Measurements from ENCODE around the gene SSR2. TPM values are rescaled to one million over a fixed set of nuclear protein-coding genes. Genes with fewer than 3 reads are reported as not detected.
"Not testable (repeated sequence)": the region's sequence is repeated elsewhere in the genome, so short reads cannot be mapped to it uniquely, and the experiment has no call there.

SSR2 gene
- total RNA-seq, 2 experiments from 2014 or later: 262 to 268 TPM

DNA sequence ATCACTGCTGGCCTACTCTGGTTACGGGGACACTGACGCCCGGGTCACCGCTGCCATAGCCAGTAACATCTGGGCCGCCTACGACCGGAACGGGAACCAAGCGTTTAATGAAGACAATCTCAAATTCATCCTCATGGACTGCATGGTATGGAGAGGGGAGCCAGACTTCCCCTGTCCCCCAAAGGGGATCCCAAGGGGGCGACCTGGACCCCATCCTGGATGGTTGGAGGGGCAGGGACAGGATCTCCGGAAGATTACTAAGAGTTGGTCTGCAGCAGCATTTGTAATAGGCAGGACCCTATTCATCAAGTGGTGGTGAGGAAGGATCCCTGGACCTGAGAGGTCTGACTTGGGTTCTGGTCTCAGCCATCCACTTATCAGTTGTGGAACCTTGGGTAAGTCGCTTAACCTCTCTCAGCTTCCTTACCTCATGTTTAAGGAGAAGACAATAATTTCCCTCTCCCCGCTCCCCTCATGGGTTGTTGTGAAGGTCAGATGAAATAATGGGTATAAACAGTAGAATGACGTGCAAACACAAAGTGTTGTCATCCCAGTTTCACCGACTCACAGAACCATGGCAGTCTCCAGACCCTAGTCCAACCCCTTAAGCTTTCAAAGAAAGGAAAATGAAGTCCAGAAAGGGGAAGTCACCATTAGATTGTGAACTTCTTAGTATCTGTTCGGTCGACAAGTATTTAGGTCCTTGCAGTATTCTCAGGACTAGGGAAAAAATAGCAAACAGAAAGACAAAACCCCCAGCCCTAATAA is 34.7 kb upstream of the SSR2 start:
- POLR2A ChIA-PET: no interaction called here
- CTCF ChIA-PET: interaction anchor here (1.2 kb wide), 1 partner anchor 11 kb away, joined by 5 read pairs; no protein-coding TSS in a partner anchor

GRCh38 chr1:156054500-156055280 is 33.9 kb upstream of the SSR2 start, which contains the start of gene LAMTOR2:
Gene LAMTOR2 (plus strand): TSS chr1:156054782. CDS start chr1:156054890, 108 bp downstream.
- POLR2A ChIA-PET: interaction anchor here (1.0 to 1.4 kb wide), 2 partner anchors 10 to 77 kb away, joined by 3 to 4 read pairs; no protein-coding TSS in a partner anchor
- CTCF ChIA-PET: interaction anchor here (1.2 to 1.9 kb wide), 2 partner anchors 12 to 34 kb away, joined by 5 to 10 read pairs; partner anchors contain the start of gene SSR2
- Mint-ChIP-seq H3K9me3 (no peaks in the 10 kb centered on the region), H3K27ac (peak within 1 kb of the TSS; percentile 82), H3K36me3 (ENCODE audit: low read depth) (peaks cover 22% of the 10 kb centered on the region), H3K4me3 (peak within 1 kb of the TSS; percentile 91), H3K4me1 (peaks cover 33% of the 10 kb centered on the region), H3K27me3 (no peaks in the 10 kb centered on the region)
- peak; percentile 97 for DNase-seq

More for the DNA sequence above, 34.7 kb upstream of the SSR2 start:
- H3K9me3 Mint-ChIP-seq: no peaks in the 10 kb centered on the region
- H3K4me3 Mint-ChIP-seq: peak overlapping the region; percentile 82
- peaks cover 18% of the 10 kb centered on the region for H3K36me3 Mint-ChIP-seq (ENCODE audit: low read depth)
- no peak for DNase-seq
- peak overlapping the region; percentile 82 for H3K27ac Mint-ChIP-seq
- peaks cover 33% of the 10 kb centered on the region for H3K4me1 Mint-ChIP-seq
- no peaks in the 10 kb centered on the region for H3K27me3 Mint-ChIP-seq

GRCh38 chr1:156053768-156054499 is 33.2 kb upstream of the SSR2 start, which contains the start of gene UBQLN4:
Gene UBQLN4 (minus strand): TSS chr1:156053798. CDS start chr1:156053701, 97 bp downstream.
- H3K27me3 Mint-ChIP-seq: no peaks in the 10 kb centered on the region
- H3K9me3 Mint-ChIP-seq: no peaks in the 10 kb centered on the region
- DNase-seq: peak; percentile 88
- peak within 1 kb of the TSS; percentile 91 for H3K4me3 Mint-ChIP-seq
- H3K36me3 Mint-ChIP-seq (ENCODE audit: low read depth): peaks cover 22% of the 10 kb centered on the region
- POLR2A ChIA-PET: interaction anchor here (1.0 to 1.7 kb wide), 4 partner anchors 9 to 76 kb away, joined by 3 to 6 read pairs (median 4); no protein-coding TSS in a partner anchor
- H3K27ac Mint-ChIP-seq: peak within 1 kb of the TSS; percentile 82
- CTCF ChIA-PET: interaction anchor here (0.6 to 1.9 kb wide), 6 partner anchors 12 to 244 kb away, joined by 3 to 10 read pairs (median 3); partner anchors contain the start of gene SSR2
- peaks cover 33% of the 10 kb centered on the region for H3K4me1 Mint-ChIP-seq

- ChIA-PET CTCF (interaction anchor here (0.6 to 1.9 kb wide), 9 partner anchors 8 to 243 kb away, joined by 3 to 10 read pairs (median 3); partner anchors contain the start of gene SSR2), POLR2A (interaction anchor here (0.6 to 1.7 kb wide), 6 partner anchors 8 to 119 kb away, joined by 3 to 6 read pairs (median 4); partner anchors contain the start of gene KHDC4)
- Mint-ChIP-seq H3K27me3 (no peaks in the 10 kb centered on the region), H3K4me1 (peaks cover 33% of the 10 kb centered on the region), H3K36me3 (ENCODE audit: low read depth) (peaks cover 23% of the 10 kb centered on the region), H3K27ac (peak overlapping the region; percentile 80), H3K4me3 (peak overlapping the region; percentile 91), H3K9me3 (no peaks in the 10 kb centered on the region)
- DNase-seq: peak; percentile 69
Observed at GRCh38 chr1:156052862-156053767, 32.4 kb upstream of the SSR2 start.

DNA sequence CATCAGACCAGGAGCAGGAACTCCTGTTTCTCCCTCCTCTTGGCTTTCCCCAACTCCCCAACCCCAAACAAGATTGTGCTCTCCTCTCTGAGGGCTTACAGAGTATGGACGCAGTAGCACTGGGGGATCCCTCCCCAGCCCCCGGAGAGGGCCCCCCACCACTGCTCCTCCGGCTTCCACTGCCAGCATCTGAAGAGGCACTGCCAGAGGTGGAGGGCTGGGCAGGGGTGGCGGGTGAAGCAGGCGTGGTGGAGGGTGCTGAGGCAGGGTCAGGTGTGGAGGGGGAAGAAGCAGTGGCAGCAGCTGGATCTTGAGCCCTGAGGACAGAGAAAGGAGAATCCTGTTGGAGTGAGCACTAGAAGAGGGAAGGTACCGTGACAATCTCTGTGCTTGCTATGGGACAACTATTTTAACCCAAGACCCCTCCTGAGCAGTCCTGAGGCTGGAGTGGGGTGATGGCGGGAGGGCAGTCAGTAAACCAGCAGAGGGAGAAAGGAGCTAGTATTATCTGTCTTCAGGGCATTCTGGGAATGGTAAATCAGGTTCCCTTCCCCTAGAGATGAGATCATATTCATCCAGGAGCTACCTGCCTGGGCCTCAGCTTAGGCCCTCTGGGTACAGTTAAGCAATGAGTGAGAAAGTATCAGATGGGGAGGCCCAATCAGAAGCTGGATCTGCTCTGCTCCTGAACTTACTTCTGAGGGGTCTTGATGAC is 30.4 kb upstream of the SSR2 start:
- Mint-ChIP-seq H3K9me3 (no peaks in the 10 kb centered on the region), H3K4me3 (no peak overlapping the region), H3K36me3 (ENCODE audit: low read depth) (peaks cover 16% of the 10 kb centered on the region), H3K27me3 (no peaks in the 10 kb centered on the region), H3K27ac (no peak overlapping the region), H3K4me1 (peaks cover 24% of the 10 kb centered on the region)
- CTCF ChIA-PET: interaction anchor here (1.0 to 1.4 kb wide), 4 partner anchors 10 to 61 kb away, joined by 3 to 5 read pairs (median 4); no protein-coding TSS in a partner anchor
- POLR2A ChIA-PET: interaction anchor here (1.5 kb wide), 1 partner anchor 117 kb away, joined by 5 read pairs; the partner anchor contains the start of gene KHDC4
- DNase-seq: no peak

DNA sequence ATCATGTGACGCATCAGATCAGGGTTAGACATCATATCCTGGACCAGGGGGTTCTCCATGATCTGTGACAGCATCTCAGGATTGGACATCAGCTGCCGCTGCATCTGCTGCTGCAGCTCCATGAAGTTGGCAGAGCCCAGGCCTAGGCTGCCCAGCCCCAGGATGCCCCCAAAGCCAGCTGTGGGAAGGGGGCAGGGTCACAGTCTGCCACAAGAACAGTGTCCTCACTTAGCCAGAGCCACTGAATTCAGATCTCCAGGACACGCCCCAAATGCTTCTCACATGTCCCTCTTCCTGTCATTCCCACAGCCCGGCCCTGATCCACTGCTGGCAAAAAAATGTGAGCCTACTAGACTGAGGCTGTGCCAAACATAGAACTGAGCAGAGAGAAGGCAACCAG is 29.6 kb upstream of the SSR2 start:
- H3K4me1 Mint-ChIP-seq: peaks cover 18% of the 10 kb centered on the region
- H3K4me3 Mint-ChIP-seq: no peak overlapping the region
- CTCF ChIA-PET: interaction anchor here (0.5 to 1.4 kb wide), 2 partner anchors 16 to 19 kb away, joined by 3 read pairs; no protein-coding TSS in a partner anchor
- DNase-seq: no peak
- H3K9me3 Mint-ChIP-seq: no peaks in the 10 kb centered on the region
- no peak overlapping the region for H3K27ac Mint-ChIP-seq
- POLR2A ChIA-PET: no interaction called here
- H3K27me3 Mint-ChIP-seq: no peaks in the 10 kb centered on the region
- H3K36me3 Mint-ChIP-seq (ENCODE audit: low read depth): peaks cover 17% of the 10 kb centered on the region

GRCh38 chr1:156048663-156049258 is 28.0 kb upstream of the SSR2 start:
- no peak for DNase-seq
- H3K9me3 Mint-ChIP-seq: no peaks in the 10 kb centered on the region
- no peak overlapping the region for H3K27ac Mint-ChIP-seq
- H3K36me3 Mint-ChIP-seq (ENCODE audit: low read depth): peaks cover 26% of the 10 kb centered on the region
- H3K27me3 Mint-ChIP-seq: no peaks in the 10 kb centered on the region
- H3K4me1 Mint-ChIP-seq: peaks cover 26% of the 10 kb centered on the region
- ChIA-PET CTCF (interaction anchor here (1.8 kb wide), 1 partner anchor 15 kb away, joined by 4 read pairs; no protein-coding TSS in a partner anchor), POLR2A (no interaction called here)
- H3K4me3 Mint-ChIP-seq: no peak overlapping the region

- peak; percentile 47 for DNase-seq
- peak overlapping the region; percentile 64 for H3K27ac Mint-ChIP-seq
- H3K4me3 Mint-ChIP-seq: no peak overlapping the region
- H3K9me3 Mint-ChIP-seq: no peaks in the 10 kb centered on the region
- peaks cover 33% of the 10 kb centered on the region for H3K36me3 Mint-ChIP-seq (ENCODE audit: low read depth)
- H3K4me1 Mint-ChIP-seq: peaks cover 21% of the 10 kb centered on the region
- H3K27me3 Mint-ChIP-seq: no peaks in the 10 kb centered on the region
- ChIA-PET POLR2A (interaction anchor here (0.5 to 1.4 kb wide), 7 partner anchors 9 to 545 kb away, joined by 3 to 6 read pairs (median 3); partner anchors contain the start of genes KHDC4, LAMTOR2, SSR2 and UBQLN4), CTCF (interaction anchor here (0.9 to 1.5 kb wide), 7 partner anchors 8 to 180 kb away, joined by 3 to 7 read pairs (median 4); partner anchors contain the start of gene SSR2)
Observed at GRCh38 chr1:156045076-156045475, 24.3 kb upstream of the SSR2 start.

GRCh38 chr1:156042828-156043227 is 22.1 kb upstream of the SSR2 start:
- ChIA-PET CTCF (interaction anchor here (1.8 kb wide), 1 partner anchor 24 kb away, joined by 6 read pairs; no protein-coding TSS in a partner anchor), POLR2A (interaction anchor here (2.3 kb wide), 1 partner anchor 10 kb away, joined by 6 read pairs; the partner anchor contains the start of gene UBQLN4)

DNA sequence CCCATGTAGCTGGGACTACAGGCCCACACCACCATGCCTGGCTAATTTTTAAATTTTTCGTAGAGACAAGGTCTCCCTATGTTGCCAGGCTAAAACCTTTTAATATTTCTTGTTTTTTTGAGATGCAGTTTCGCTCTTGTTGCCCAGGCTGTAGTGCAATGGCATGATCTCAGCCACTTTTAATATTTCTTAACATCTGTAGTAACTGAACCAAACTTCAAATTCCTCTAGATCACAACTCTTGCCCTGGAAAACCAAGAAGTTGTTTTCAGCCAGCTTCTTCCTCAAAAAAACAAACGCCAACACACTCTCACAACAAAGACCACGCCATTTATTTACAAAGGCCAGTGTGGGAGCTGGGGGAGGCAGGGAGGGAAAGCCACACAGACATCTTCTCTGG is 14.2 kb upstream of the SSR2 start:
- H3K36me3 Mint-ChIP-seq (ENCODE audit: low read depth); H3K27ac Mint-ChIP-seq; POLR2A ChIA-PET; H3K4me1 Mint-ChIP-seq; CTCF ChIA-PET; H3K9me3 Mint-ChIP-seq; H3K4me3 Mint-ChIP-seq; DNase-seq; H3K27me3 Mint-ChIP-seq: not testable (repeated sequence)

More at GRCh38 chr1:156042828-156043227, 22.1 kb upstream of the SSR2 start:
- Mint-ChIP-seq H3K36me3 (ENCODE audit: low read depth) (peaks cover 29% of the 10 kb centered on the region), H3K4me1 (peaks cover 21% of the 10 kb centered on the region), H3K27me3 (no peaks in the 10 kb centered on the region), H3K9me3 (no peaks in the 10 kb centered on the region), H3K4me3 (no peak overlapping the region), H3K27ac (no peak overlapping the region)
- DNase-seq: no peak

Data from activated CD4-positive, alpha-beta memory T cell treated with anti-CD3 and anti-CD28 coated beads, Interleukin-2, amount 10 ng/mL, durations not matched to agents 7 days and 5 days (primary cell).